H1 (cell line): ENCODE measurements around the gene TMEM220. TPM values are rescaled to one million over a fixed set of nuclear protein-coding genes. Genes with fewer than 3 reads are reported as not detected.

Experiments
- CTCF ChIA-PET: fragments of 300-600 bp; sonication (Branson Sonifier 250); formaldehyde crosslinking; loops from one replicate; lab custom pipeline; 2021; ENCODE audit not compliant: partially characterized antibody; lab: Charles Lee
- POLR2A ChIA-PET: fragments of 300-600 bp; sonication (Branson Sonifier 250); formaldehyde crosslinking; loops from one replicate; lab custom pipeline; 2021; ENCODE audit warnings: inconsistent platforms; ENCODE audit not compliant: partially characterized antibody; lab: Charles Lee
- DNase-seq, 2 experiments: peaks; one replicate each; pipeline versions ENCODE4 v3.0.0 to v3.0.0-alpha.2; 2010 to 2022; ENCODE audit warnings: low spot score in 2 of 2, low read depth in 1 of 2, mixed read lengths in 1 of 2
- FAIRE-seq: peaks from 2 replicates; lab custom pipeline; 2011; peaks lifted over from hg19 to GRCh38; lab: Jason Lieb, UNC
- H2AFZ ChIP-seq: 2 replicates; pipeline ENCODE4 v1.8.1; 2012; ENCODE audit warnings: low read length, inconsistent platforms
- H2AK5ac ChIP-seq: 2 replicates; pipeline ENCODE4 v1.6.1; 2013; ENCODE audit warnings: low read depth, low read length
- H2BK120ac ChIP-seq: replicated peaks from 2 replicates; pipeline ENCODE3; 2013; ENCODE audit warnings: low read depth, low read length, inconsistent platforms
- H2BK12ac ChIP-seq: 2 replicates; pipeline ENCODE4 v1.6.1; 2013; ENCODE audit warnings: low read depth, low read length
- H2BK15ac ChIP-seq: 2 replicates; pipeline ENCODE4 v1.6.1; 2013; ENCODE audit warnings: low read length
- H2BK20ac ChIP-seq: 2 replicates; pipeline ENCODE4 v1.6.1; 2013; ENCODE audit warnings: low read length
- H2BK5ac ChIP-seq: 2 replicates; pipeline ENCODE4 v1.6.1; 2013; ENCODE audit warnings: low read depth, low read length
- H3K14ac ChIP-seq: 2 replicates; pipeline ENCODE4 v1.6.1; 2013; ENCODE audit warnings: inconsistent platforms; ENCODE audit not compliant: insufficient read length
- H3K18ac ChIP-seq: 2 replicates; pipeline ENCODE4 v1.6.1; 2013; ENCODE audit warnings: low read length; ENCODE audit errors: extremely low read depth
- H3K23ac ChIP-seq: 2 replicates; pipeline ENCODE4 v1.6.1; 2013; ENCODE audit warnings: inconsistent platforms; ENCODE audit not compliant: insufficient read length
- H3K23me2 ChIP-seq: 2 replicates; pipeline ENCODE4 v1.6.1; 2013; ENCODE audit warnings: low read depth, low read length
- H3K27ac ChIP-seq: 2 replicates; pipeline ENCODE4 v1.6.1; 2011; ENCODE audit warnings: low read depth, low read length, inconsistent platforms
- H3K27me3 ChIP-seq, 4 experiments: replicated peaks in 1 of 4; 1 replicate in 1 of 4; 2 replicates in 3 of 4; pipeline versions ENCODE4 v1.6.1 to v1.8.1; 2011 to 2013; ENCODE audit warnings: low read length in 3 of 4, mild to moderate bottlenecking in 3 of 4, inconsistent platforms in 2 of 4, mixed read lengths in 2 of 4, moderate library complexity in 1 of 4; ENCODE audit not compliant: control insufficient read depth in 3 of 4, insufficient read depth in 3 of 4; ENCODE audit errors: extremely low read depth in 1 of 4
- H3K36me3 ChIP-seq, 4 experiments: 2 replicates each; pipeline versions ENCODE4 v1.6.1 to v1.8.1; 2011 to 2013; ENCODE audit warnings: mild to moderate bottlenecking in 4 of 4, low read length in 3 of 4, moderate library complexity in 2 of 4, control low read depth in 1 of 4, inconsistent platforms in 1 of 4; ENCODE audit not compliant: insufficient read depth in 4 of 4, control insufficient read depth in 2 of 4
- H3K4ac ChIP-seq: replicated peaks from 2 replicates; pipeline ENCODE3; 2013; ENCODE audit warnings: low read length, low read depth, mixed read lengths, inconsistent platforms; ENCODE audit not compliant: insufficient read length
- H3K4me1 ChIP-seq, 4 experiments: replicated peaks in 1 of 4; 1 replicate in 1 of 4; 2 replicates in 3 of 4; pipeline versions ENCODE4 v1.6.1 to v1.8.1; 2011 to 2013; ENCODE audit warnings: low read length in 3 of 4, inconsistent platforms in 2 of 4, mixed read lengths in 1 of 4; ENCODE audit not compliant: insufficient read depth in 4 of 4, control insufficient read depth in 3 of 4
- H3K4me2 ChIP-seq, 2 experiments: 2 replicates each; pipeline versions ENCODE4 v1.6.1 to v1.8.1; 2011 to 2013; ENCODE audit warnings: low read depth in 2 of 2, low read length in 2 of 2, control low read depth in 1 of 2, inconsistent platforms in 1 of 2, mild to moderate bottlenecking in 1 of 2; ENCODE audit not compliant: insufficient read depth in 1 of 2
- H3K4me3 ChIP-seq, 4 experiments: fragments of 200-600, 300-600 bp in 1 of 4; sonication (generic), shearing (Covaris generic), sonication (Bioruptor Twin) in 1 of 4; 2 replicates each; pipeline versions ENCODE4 v1.5.1 to v1.8.1; 2011 to 2016; ENCODE audit warnings: low read length in 4 of 4, low read depth in 3 of 4, control low read depth in 2 of 4, inconsistent platforms in 2 of 4, mild to moderate bottlenecking in 2 of 4, mixed read lengths in 1 of 4, moderate library complexity in 1 of 4; ENCODE audit not compliant: insufficient read depth in 2 of 4; ENCODE audit errors: extremely low read depth in 1 of 4
- H3K56ac ChIP-seq: replicated peaks from 2 replicates; pipeline ENCODE3; 2013; ENCODE audit warnings: low read depth, mild to moderate bottlenecking, mixed read lengths, low read length, inconsistent platforms; ENCODE audit not compliant: insufficient read length
- H3K79me1 ChIP-seq: 2 replicates; pipeline ENCODE4 v1.6.1; 2013; ENCODE audit warnings: low read depth, low read length, control low read depth
- H3K79me2 ChIP-seq, 2 experiments: 2 replicates each; pipeline versions ENCODE4 v1.6.1 to v1.8.1; 2012 to 2013; ENCODE audit warnings: low read length in 2 of 2, mild to moderate bottlenecking in 2 of 2, inconsistent platforms in 1 of 2; ENCODE audit not compliant: insufficient read depth in 2 of 2, control insufficient read depth in 1 of 2
- H3K9ac ChIP-seq, 4 experiments: replicated peaks in 1 of 4; 1 replicate in 1 of 4; 2 replicates in 3 of 4; pipeline versions ENCODE4 v1.6.1 to v1.8.1; 2011 to 2013; ENCODE audit warnings: low read depth in 3 of 4, low read length in 3 of 4, control low read depth in 2 of 4, mild to moderate bottlenecking in 2 of 4, moderate library complexity in 2 of 4, inconsistent platforms in 1 of 4; ENCODE audit errors: extremely low read depth in 1 of 4
- H3K9me3 ChIP-seq, 2 experiments: 2 replicates each; pipeline versions ENCODE4 v1.6.1 to v1.8.1; 2012 to 2013; ENCODE audit warnings: mild to moderate bottlenecking in 2 of 2, moderate library complexity in 2 of 2, control low read depth in 1 of 2, inconsistent platforms in 1 of 2, low read depth in 1 of 2, low read length in 1 of 2, mixed read lengths in 1 of 2; ENCODE audit not compliant: insufficient read depth in 2 of 2
- H4K20me1 ChIP-seq, 2 experiments: replicated peaks in 1 of 2; 2 replicates each; pipeline versions ENCODE3 to v1.8.1; 2011 to 2013; ENCODE audit warnings: inconsistent platforms in 2 of 2, low read length in 2 of 2, mild to moderate bottlenecking in 1 of 2; ENCODE audit not compliant: insufficient read depth in 2 of 2, control insufficient read depth in 1 of 2
- H4K5ac ChIP-seq: 2 replicates; pipeline ENCODE4 v1.6.1; 2013; ENCODE audit warnings: low read length, low read depth, mixed read lengths, inconsistent platforms; ENCODE audit not compliant: insufficient read length
- H4K8ac ChIP-seq: 2 replicates; pipeline ENCODE4 v1.8.0; 2013; ENCODE audit warnings: mild to moderate bottlenecking, moderate library complexity, low read length, inconsistent platforms; ENCODE audit not compliant: insufficient read depth; ENCODE audit errors: extremely low read depth
- H4K91ac ChIP-seq: replicated peaks from 2 replicates; pipeline ENCODE3; 2013; ENCODE audit warnings: low read length, mixed read lengths, inconsistent platforms; ENCODE audit not compliant: insufficient read length
- GABPA ChIP-seq: IDR thresholded peaks from 2 replicates; pipeline ENCODE4 v1.6.1; 2011; ENCODE audit warnings: mild to moderate bottlenecking, low read length, moderate library complexity, borderline replicate concordance; ENCODE audit not compliant: insufficient read depth
- JUND ChIP-seq: IDR thresholded peaks from 2 replicates; pipeline ENCODE4 v1.6.1; 2011; ENCODE audit warnings: mild to moderate bottlenecking, improper control_type of control experiment, low read length
- KDM1A ChIP-seq: fragments of 200-600, 300-600 bp; sonication (generic); IDR thresholded peaks from 2 replicates; pipeline ENCODE4 v1.7.1; 2016; ENCODE audit warnings: mild to moderate bottlenecking, low read length, borderline replicate concordance
- ZNF274 ChIP-seq: IDR thresholded peaks from 2 replicates; pipeline ENCODE4 v1.7.0; 2012; ENCODE audit warnings: low read length, borderline replicate concordance; ENCODE audit errors: extremely low read depth
- WGBS, 2 experiments: shearing (Covaris generic) in 1 of 2; methylation state at CpG; one replicate each; pipeline versions ENCODE4 v1.1.6 to v1.1.7; 2013 to 2015; ENCODE audit warnings: low lambda C conversion rate in 2 of 2, mixed read lengths in 2 of 2, inconsistent platforms in 1 of 2, low coverage in 1 of 2, missing lambda C conversion rate in 1 of 2; ENCODE audit not compliant: insufficient replicate concordance in 2 of 2, insufficient coverage in 1 of 2, insufficient read length in 1 of 2; ENCODE audit errors: extremely low coverage in 1 of 2, missing lambda C conversion rate in 1 of 2; 5-methylcytosine and 5-hydroxymethylcytosine counted together
- polyA plus RNA-seq, 7 experiments: library from polyadenylated mRNA; depleted of rRNA in 3 of 7; stranded (reverse) in 5 of 7; unstranded in 2 of 7; fragments of >200 nt in 5 of 7; fragments of 200-250 nt in 2 of 7; gene quantifications; 1 replicate in 5 of 7; 2 replicates in 1 of 7; 4 replicates in 1 of 7; pipeline versions ENCODE4 v1.2.1 to v1.2.3, GENCODE V29; 2011 to 2013; ENCODE audit warnings: missing spikeins in 2 of 7, mixed read lengths in 2 of 7
- total RNA-seq: library from RNA; stranded (reverse); fragmentation: NEBNext Ultra II Directional; extraction: Animal tissue kit (Norgen Biotek cat#: 25700); gene quantifications from 2 replicates; pipeline ENCODE4 v1.2.1, GENCODE V29; 2021

The TMEM220 gene
- total and polyA plus RNA-seq, 2 of the 8 experiments (the other 6 are each of a cell fraction or from before 2014, with no cell fraction given): 3.8 to 4.1 TPM

GRCh38 chr17:10726196-10726595, 3.6 kb downstream of the TMEM220 start:
- Histone ChIP-seq H2BK20ac (no peak overlapping the region), H4K91ac (no peak overlapping the region), H3K4ac (no peak overlapping the region), H4K20me1 (no peaks in the 10 kb centered on the region), H2BK12ac (no peak overlapping the region), H3K79me2 (no peaks in the 10 kb centered on the region), H3K79me1 (no peaks in the 10 kb centered on the region), H3K56ac (no peak overlapping the region), H3K18ac (no peak overlapping the region), H3K23me2 (peaks cover 2% of the 10 kb centered on the region; the same call in 1 of the 2 replicates), H2AFZ (no peak overlapping the region), H2BK5ac (no peak overlapping the region), H3K36me3 (no peaks in the 10 kb centered on the region), H3K4me3 (no peak overlapping the region), H4K8ac (no peak overlapping the region), H3K9ac (no peak overlapping the region), H4K5ac (no peak overlapping the region), H3K27ac (no peak overlapping the region), H3K4me1 (peaks cover 0 to 3% (median under 1%) of the 10 kb centered on the region in 4 experiments; a peak in 6 of 7 replicates), H3K4me2 (no peak overlapping the region), H3K27me3 (no peaks in the 10 kb centered on the region), H3K14ac (no peak overlapping the region), H2BK120ac (no peak overlapping the region), H3K23ac (no peak overlapping the region), H2AK5ac (no peak overlapping the region), H3K9me3 (no peaks in the 10 kb centered on the region), H2BK15ac (no peak overlapping the region)
- DNase-seq: no peak
- 61% methylated on average over 2 of the region's 2 CpGs; no CpG with 5 or more reads in 1 of the 2 experiments for WGBS, 2 experiments
- CTCF ChIA-PET: interaction anchor here (2.0 kb wide), 1 partner anchor 97 kb away, joined by 4 read pairs; no protein-coding TSS in a partner anchor
- FAIRE-seq: no peak
- no peak for TF ChIP-seq KDM1A
- no peak for TF ChIP-seq GABPA
- no peak for TF ChIP-seq JUND
- TF ChIP-seq ZNF274: no peak
- POLR2A ChIA-PET: no interaction called here
